Neuron (in vitro differentiated cells): ENCODE data around the gene ARHGEF25.
"Not testable (repeated sequence)": the region's sequence is repeated elsewhere in the genome, so short reads cannot be mapped to it uniquely, and the experiment has no call there.

Source experiments
- H2AFZ ChIP-seq: one replicate; pipeline ENCODE4 v1.6.1; 2013; ENCODE audit warnings: low read depth, mild to moderate bottlenecking, inconsistent platforms, low read length, moderate library complexity
- H3K27me3 ChIP-seq: one replicate; pipeline ENCODE4 v1.6.1; 2013; ENCODE audit warnings: low read length; ENCODE audit not compliant: insufficient read depth
- H3K36me3 ChIP-seq: one replicate; pipeline ENCODE4 v1.6.1; 2013; ENCODE audit warnings: low read length; ENCODE audit not compliant: insufficient read depth
- H3K4me1 ChIP-seq: one replicate; pipeline ENCODE4 v1.6.1; 2013; ENCODE audit warnings: low read length; ENCODE audit not compliant: insufficient read depth
- H3K4me3 ChIP-seq: 2 replicates; pipeline ENCODE4 v1.5.1; 2013; ENCODE audit warnings: mild to moderate bottlenecking, low read length, moderate library complexity
- H3K9me3 ChIP-seq: one replicate; pipeline ENCODE4 v1.6.1; 2013; ENCODE audit warnings: low read length

The ARHGEF25 gene

GRCh38 chr12:57658890-57659289 is 47.7 kb downstream of the ARHGEF25 start:
- Histone ChIP-seq H3K4me3 (no peak overlapping the region), H2AFZ (no peak overlapping the region), H3K36me3 (no peaks in the 10 kb centered on the region), H3K9me3 (no peaks in the 10 kb centered on the region), H3K27me3 (peaks cover 3% of the 10 kb centered on the region), H3K4me1 (no peaks in the 10 kb centered on the region)

GRCh38 chr12:57661376-57661775 is 50.1 kb downstream of the ARHGEF25 start:
- H2AFZ ChIP-seq: no peak overlapping the region
- no peaks in the 10 kb centered on the region for H3K9me3 ChIP-seq
- H3K4me3 ChIP-seq: no peak overlapping the region
- H3K27me3 ChIP-seq: peaks cover 3% of the 10 kb centered on the region
- no peaks in the 10 kb centered on the region for H3K36me3 ChIP-seq
- no peaks in the 10 kb centered on the region for H3K4me1 ChIP-seq

- not testable (repeated sequence) for H3K36me3 ChIP-seq, H2AFZ ChIP-seq, H3K4me1 ChIP-seq, H3K27me3 ChIP-seq, H3K9me3 ChIP-seq, H3K4me3 ChIP-seq
Observed at GRCh38 chr12:57665066-57665820, 54.0 kb downstream of the ARHGEF25 start.
